ENCODE data around the gene FGD5.

GRCh38 chr3:14935592-14936345, 117.0 kb downstream of the FGD5 start:
- TF ChIP-seq CTCF (IDR thresholded peaks at IDR 0.05) (no peak), POLR2A (IDR thresholded peaks at IDR 0.05) (no peak)
